Left lung (tissue), 10 donors: ENCODE measurements around the gene FBXO36. TPM values are rescaled to one million over a fixed set of nuclear protein-coding genes. Genes with fewer than 3 reads are reported as not detected.
A peak's percentile ranks its signal among the peaks of the same experiment; 100 is the strongest.
"Not testable (repeated sequence)": the region's sequence is repeated elsewhere in the genome, so short reads cannot be mapped to it uniquely, and the experiment has no call there.

Source experiments
- ATAC-seq: fragments of 200-7000 bp; cut with Tn5 transposase; one replicate; pipeline ENCODE4 v1.9.1; 2020; ENCODE audit warnings: moderate library complexity
- DNase-seq, 4 donors: peaks; one replicate each; pipeline ENCODE4 v3.0.0-alpha.2; 2013 to 2020
- H3K27ac ChIP-seq, 2 donors: fragments of 200-600 bp; sonication (generic) in 1 of 2; one replicate each; pipeline versions ENCODE4 v1.5.0 to v1.8.0; 2020 to 2021
- H3K27me3 ChIP-seq, 2 donors: fragments of 200-600 bp; sonication (generic) in 1 of 2; one replicate each; pipeline versions ENCODE4 v1.5.0 to v1.8.0; 2020 to 2021
- H3K36me3 ChIP-seq, 2 donors: fragments of 200-600 bp; sonication (generic) in 1 of 2; one replicate each; pipeline versions ENCODE4 v1.5.0 to v1.8.0; 2020 to 2021
- H3K4me1 ChIP-seq, 2 donors: fragments of 200-600 bp; one replicate each; pipeline ENCODE4 v1.8.0; 2021
- H3K4me3 ChIP-seq, 2 donors: fragments of 200-600 bp; sonication (generic) in 1 of 2; one replicate each; pipeline versions ENCODE4 v1.5.0 to v1.8.0; 2020 to 2021; ENCODE audit warnings: mild to moderate bottlenecking in 1 of 2
- H3K9me3 ChIP-seq, 2 donors: fragments of 200-600 bp; sonication (generic) in 1 of 2; one replicate each; pipeline versions ENCODE4 v1.5.0 to v1.8.0; 2020 to 2021
- CTCF ChIP-seq, 2 donors: fragments of 200-600 bp; sonication (generic) in 1 of 2; IDR thresholded peaks; one replicate each; pipeline versions ENCODE4 v1.5.0 to v1.8.0; 2021; ENCODE audit warnings: antibody characterized with exemption in 2 of 2
- intact Hi-C, 2 donors: fragments of 100-400 bp; cut with DNase I; formaldehyde crosslinking; loops; one replicate each; pipeline versions ENCODE4 v1.11.2 to v1.14.2; 2022
- polyA plus RNA-seq, 6 donors: library from polyadenylated mRNA; unstranded; fragments of 120-200 nt; gene quantifications; one replicate each; pipeline ENCODE4 v1.2.1, GENCODE V29; 2013; ENCODE audit not compliant: insufficient read length in 6 of 6
- total RNA-seq, 2 donors: library from RNA; stranded (reverse); fragmentation: NEBNext Ultra II Directional; extraction: Animal tissue kit (Norgen Biotek cat#: 25700); gene quantifications; one replicate each; pipeline ENCODE4 v1.2.1, GENCODE V29; 2021
- donor health status: DM: no; HTN: yes; CAD: no.
- donor health status: DM: no; HTN: no; CAD: no.

FBXO36 gene
- total and polyA plus RNA-seq, 8 donors = 2.0 to 5.9 (median 5.1) TPM

DNA sequence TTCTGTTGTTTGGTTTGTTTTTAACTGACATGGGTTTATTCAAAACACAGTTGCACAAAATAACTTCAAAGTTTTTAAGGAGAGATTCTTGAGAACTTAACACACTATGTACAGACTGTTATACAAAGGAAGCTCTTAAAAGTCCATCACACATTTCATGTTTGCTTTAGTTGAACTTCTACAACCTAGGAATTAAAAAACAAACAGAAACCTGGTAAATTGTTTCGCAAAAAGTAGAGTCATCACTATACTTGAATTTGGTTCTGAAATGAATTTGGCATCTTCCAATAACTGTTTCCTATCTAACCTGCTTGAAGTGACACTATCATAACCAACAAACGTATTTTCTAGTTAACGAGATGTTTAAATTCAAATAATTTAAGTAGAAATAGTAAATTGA lies 22.3 kb upstream of the FBXO36 start:
- Histone ChIP-seq H3K27me3 (no peaks in the 10 kb centered on the region), H3K4me3 (no peak overlapping the region), H3K9me3 (no peaks in the 10 kb centered on the region), H3K4me1 (peaks cover 8 to 32% of the 10 kb centered on the region in 2 donors), H3K27ac (no peak overlapping the region), H3K36me3 (peaks cover 0 to 33% of the 10 kb centered on the region in 2 donors)
- no peak for DNase-seq
- intact Hi-C loops = no loop called here
- no peak for TF ChIP-seq CTCF (IDR thresholded peaks at IDR 0.05)
- peak; percentile 62 for ATAC-seq

- ATAC-seq, DNase-seq, H3K9me3 ChIP-seq, H3K27me3 ChIP-seq, intact Hi-C loops, H3K27ac ChIP-seq, H3K4me3 ChIP-seq: not testable (repeated sequence)
- Histone ChIP-seq H3K4me1 (peaks cover 8 to 32% of the 10 kb centered on the region in 2 donors), H3K36me3 (peaks cover 0 to 33% of the 10 kb centered on the region in 2 donors)
Measured at GRCh38 chr2:229900514-229900913, 21.8 kb upstream of the FBXO36 start.

GRCh38 chr2:229901819-229902218 lies 20.5 kb upstream of the FBXO36 start:
- H3K27ac ChIP-seq = no peak overlapping the region
- intact Hi-C loops = no loop called here
- H3K9me3 ChIP-seq = no peaks in the 10 kb centered on the region
- ATAC-seq (peak; percentile 68), DNase-seq (no peak)
- H3K4me1 ChIP-seq = peaks cover 8 to 32% of the 10 kb centered on the region in 2 donors
- no peak for TF ChIP-seq CTCF (IDR thresholded peaks at IDR 0.05)
- H3K4me3 ChIP-seq = no peak overlapping the region
- H3K27me3 ChIP-seq = no peaks in the 10 kb centered on the region
- peaks cover 0 to 36% of the 10 kb centered on the region in 2 donors for H3K36me3 ChIP-seq

DNA sequence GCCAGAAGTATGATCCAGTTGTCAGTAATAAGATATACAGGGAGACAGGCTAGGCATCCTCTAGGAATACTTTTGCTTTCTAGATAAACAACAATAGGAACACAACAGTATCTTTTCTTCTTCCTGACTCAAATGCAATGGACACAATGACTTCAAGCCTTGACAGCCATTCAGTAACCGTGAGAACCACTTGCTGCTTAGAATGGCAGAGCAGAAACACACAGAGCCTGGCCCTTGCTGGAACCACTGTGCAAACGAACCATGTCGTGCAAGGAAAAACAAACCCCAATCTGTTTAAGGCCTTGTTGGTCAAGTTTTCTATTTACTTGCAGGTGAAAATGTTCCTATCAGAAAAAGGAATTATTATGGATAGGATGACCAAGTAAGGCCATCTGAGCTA lies 19.3 kb upstream of the FBXO36 start:
- Histone ChIP-seq H3K27me3 (no peaks in the 10 kb centered on the region), H3K9me3 (no peaks in the 10 kb centered on the region), H3K4me1 (peaks cover 8 to 26% of the 10 kb centered on the region in 2 donors), H3K4me3 (no peak overlapping the region), H3K27ac (no peak overlapping the region), H3K36me3 (peaks cover 5 to 46% of the 10 kb centered on the region in 2 donors)
- intact Hi-C loops = no loop called here
- TF ChIP-seq CTCF (IDR thresholded peaks at IDR 0.05) = no peak
- no peak for ATAC-seq
- no peak for DNase-seq

GRCh38 chr2:229905601-229906000 lies 16.7 kb upstream of the FBXO36 start:
- no peaks in the 10 kb centered on the region for H3K9me3 ChIP-seq
- peaks cover 8 to 30% of the 10 kb centered on the region in 2 donors for H3K4me1 ChIP-seq
- no peak overlapping the region for H3K4me3 ChIP-seq
- H3K27ac ChIP-seq = no peak overlapping the region
- intact Hi-C loops = no loop called here
- H3K27me3 ChIP-seq = no peaks in the 10 kb centered on the region
- peaks cover 5 to 53% of the 10 kb centered on the region in 2 donors for H3K36me3 ChIP-seq
- no peak for DNase-seq
- no peak for ATAC-seq
- TF ChIP-seq CTCF (IDR thresholded peaks at IDR 0.05) = no peak

DNA sequence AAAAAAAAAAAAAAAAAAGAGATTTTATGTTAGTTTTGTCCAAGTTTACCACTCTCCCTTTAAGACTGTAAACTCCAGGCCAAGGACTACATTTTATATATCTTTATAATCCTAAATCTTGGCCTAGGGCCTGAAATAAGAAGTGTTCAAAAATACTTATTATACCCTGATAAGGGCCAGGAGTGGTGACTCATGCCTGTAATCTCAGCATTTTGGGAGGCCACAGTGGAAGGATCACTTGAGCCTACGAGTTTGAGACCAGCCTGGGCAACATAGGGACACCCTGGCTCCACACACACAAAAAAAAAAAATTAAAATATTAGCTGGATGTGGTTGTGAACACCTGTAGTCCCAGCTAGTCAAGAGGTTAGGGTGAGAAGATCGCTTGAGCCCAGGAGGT lies 13.2 kb upstream of the FBXO36 start:
- intact Hi-C loops = no loop called here
- ATAC-seq = peak; percentile 68
- peaks cover 5 to 30% of the 10 kb centered on the region in 2 donors for H3K36me3 ChIP-seq

More for the DNA sequence above, 13.2 kb upstream of the FBXO36 start:
- H3K27me3 ChIP-seq = no peaks in the 10 kb centered on the region
- H3K9me3 ChIP-seq = no peaks in the 10 kb centered on the region
- no peak for DNase-seq
- H3K4me1 ChIP-seq = peaks cover 7 to 49% of the 10 kb centered on the region in 2 donors
- H3K4me3 ChIP-seq = no peak overlapping the region
- H3K27ac ChIP-seq = no peak overlapping the region
- no peak for TF ChIP-seq CTCF (IDR thresholded peaks at IDR 0.05)
